Fibroblast of pulmonary artery (primary cell): ENCODE measurements around the gene HORMAD2.

Source experiments
- DNase-seq: peaks from one replicate; pipeline ENCODE4 v3.0.0-alpha.2; 2010; ENCODE audit warnings: low read depth
- H3K4me3 ChIP-seq: replicated peaks from 2 replicates; pipeline ENCODE4 v1.5.1; 2011; ENCODE audit warnings: low read depth, mild to moderate bottlenecking, control low read depth, low read length, moderate library complexity
- TF ChIP-seq, protein P1 (sequence below): IDR thresholded peaks from 2 replicates; pipeline ENCODE4 v1.5.1; 2011; ENCODE audit warnings: mild to moderate bottlenecking, control low read depth, low read length, inconsistent platforms; ENCODE audit errors: missing control alignments

The HORMAD2 gene

DNA sequence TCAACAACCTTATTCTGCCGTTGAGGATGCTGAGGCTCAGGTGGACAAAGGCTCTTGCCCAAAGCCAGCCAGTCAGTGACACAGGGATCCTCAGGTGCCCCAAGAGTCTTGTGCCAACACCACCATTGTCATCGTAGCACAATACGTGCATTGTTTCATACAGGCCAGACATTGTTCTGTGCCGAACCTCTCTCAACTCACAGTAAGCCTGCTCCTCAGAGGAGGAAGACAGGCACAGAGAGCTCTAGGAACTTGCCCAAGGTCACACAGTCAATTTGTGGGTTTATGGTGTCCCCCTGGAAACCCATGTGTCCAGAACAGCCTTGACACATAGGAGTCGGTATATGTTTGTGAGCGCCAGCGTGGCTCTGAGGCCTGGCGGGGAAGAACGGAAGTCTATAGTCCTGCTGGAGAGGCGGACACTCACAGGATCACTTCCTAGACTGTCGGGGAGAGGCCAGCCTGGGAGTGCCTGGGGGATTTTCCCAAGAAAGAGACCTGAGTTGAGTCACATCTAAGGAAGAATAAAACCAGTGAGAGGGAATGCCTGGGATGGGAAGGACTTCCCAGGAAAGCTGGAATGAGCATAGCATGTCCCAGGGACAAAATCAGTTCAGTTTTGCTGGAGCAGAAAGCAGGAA lies 146.0 kb downstream of the HORMAD2 start:
- DNase-seq: no peak
- no peak overlapping the region for H3K4me3 ChIP-seq
- TF ChIP-seq, protein P1, sequence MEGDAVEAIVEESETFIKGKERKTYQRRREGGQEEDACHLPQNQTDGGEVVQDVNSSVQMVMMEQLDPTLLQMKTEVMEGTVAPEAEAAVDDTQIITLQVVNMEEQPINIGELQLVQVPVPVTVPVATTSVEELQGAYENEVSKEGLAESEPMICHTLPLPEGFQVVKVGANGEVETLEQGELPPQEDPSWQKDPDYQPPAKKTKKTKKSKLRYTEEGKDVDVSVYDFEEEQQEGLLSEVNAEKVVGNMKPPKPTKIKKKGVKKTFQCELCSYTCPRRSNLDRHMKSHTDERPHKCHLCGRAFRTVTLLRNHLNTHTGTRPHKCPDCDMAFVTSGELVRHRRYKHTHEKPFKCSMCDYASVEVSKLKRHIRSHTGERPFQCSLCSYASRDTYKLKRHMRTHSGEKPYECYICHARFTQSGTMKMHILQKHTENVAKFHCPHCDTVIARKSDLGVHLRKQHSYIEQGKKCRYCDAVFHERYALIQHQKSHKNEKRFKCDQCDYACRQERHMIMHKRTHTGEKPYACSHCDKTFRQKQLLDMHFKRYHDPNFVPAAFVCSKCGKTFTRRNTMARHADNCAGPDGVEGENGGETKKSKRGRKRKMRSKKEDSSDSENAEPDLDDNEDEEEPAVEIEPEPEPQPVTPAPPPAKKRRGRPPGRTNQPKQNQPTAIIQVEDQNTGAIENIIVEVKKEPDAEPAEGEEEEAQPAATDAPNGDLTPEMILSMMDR: no peak
